ENCODE measurements around the gene NUP210L.

NUP210L gene

GRCh38 chr1:153944005-153944826 lies 210.7 kb downstream of the NUP210L start:
- DNase-seq (ENCODE audit: low spot score) = no peak

GRCh38 chr1:153942766-153943549 lies 211.9 kb downstream of the NUP210L start:
- DNase-seq (ENCODE audit: low spot score) = no peak

All from AG08396 (cell line).